HL-60 (cell line): ENCODE measurements around the gene ZSWIM7.

Experiments
- GABPA ChIP-seq: IDR thresholded peaks from 2 replicates; pipeline ENCODE4 v1.6.1; 2012; ENCODE audit warnings: low read depth
- POLR2AphosphoS5 ChIP-seq: IDR thresholded peaks from 2 replicates; pipeline ENCODE4 v1.6.1; 2012; ENCODE audit warnings: low read depth
- TF ChIP-seq, protein P1 (sequence below): IDR thresholded peaks from one replicate; pipeline ENCODE4 v1.5.1; 2011; ENCODE audit warnings: low read length, control low read depth, inconsistent platforms; ENCODE audit not compliant: insufficient read depth
- TF ChIP-seq, protein P2 (sequence below): IDR thresholded peaks from 2 replicates; pipeline ENCODE4 v1.6.1; 2012; ENCODE audit warnings: low read depth; ENCODE audit not compliant: insufficient replicate concordance

DNA sequence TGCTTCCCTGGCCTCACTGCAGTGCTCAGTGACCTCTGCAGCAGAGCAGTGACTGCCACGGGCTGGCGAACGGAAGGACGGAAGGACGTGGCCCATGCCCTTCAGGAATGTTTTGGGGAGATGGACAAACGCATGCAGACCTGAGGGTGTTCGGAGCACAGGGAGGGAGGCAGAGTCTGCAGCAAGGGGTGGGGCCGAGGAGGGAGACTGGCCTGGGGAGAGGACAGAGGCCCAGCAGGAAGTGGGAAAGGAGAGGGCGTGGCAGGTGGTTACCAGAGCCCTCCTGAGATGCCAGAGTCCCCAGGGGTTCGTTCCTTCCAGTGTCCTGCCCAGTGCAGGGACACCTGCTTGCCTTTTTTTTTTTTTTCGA lies 32.6 kb downstream of the ZSWIM7 start:
- no peak for TF ChIP-seq POLR2AphosphoS5
- TF ChIP-seq, protein P1, sequence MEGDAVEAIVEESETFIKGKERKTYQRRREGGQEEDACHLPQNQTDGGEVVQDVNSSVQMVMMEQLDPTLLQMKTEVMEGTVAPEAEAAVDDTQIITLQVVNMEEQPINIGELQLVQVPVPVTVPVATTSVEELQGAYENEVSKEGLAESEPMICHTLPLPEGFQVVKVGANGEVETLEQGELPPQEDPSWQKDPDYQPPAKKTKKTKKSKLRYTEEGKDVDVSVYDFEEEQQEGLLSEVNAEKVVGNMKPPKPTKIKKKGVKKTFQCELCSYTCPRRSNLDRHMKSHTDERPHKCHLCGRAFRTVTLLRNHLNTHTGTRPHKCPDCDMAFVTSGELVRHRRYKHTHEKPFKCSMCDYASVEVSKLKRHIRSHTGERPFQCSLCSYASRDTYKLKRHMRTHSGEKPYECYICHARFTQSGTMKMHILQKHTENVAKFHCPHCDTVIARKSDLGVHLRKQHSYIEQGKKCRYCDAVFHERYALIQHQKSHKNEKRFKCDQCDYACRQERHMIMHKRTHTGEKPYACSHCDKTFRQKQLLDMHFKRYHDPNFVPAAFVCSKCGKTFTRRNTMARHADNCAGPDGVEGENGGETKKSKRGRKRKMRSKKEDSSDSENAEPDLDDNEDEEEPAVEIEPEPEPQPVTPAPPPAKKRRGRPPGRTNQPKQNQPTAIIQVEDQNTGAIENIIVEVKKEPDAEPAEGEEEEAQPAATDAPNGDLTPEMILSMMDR, result no peak
- TF ChIP-seq, protein P2, sequence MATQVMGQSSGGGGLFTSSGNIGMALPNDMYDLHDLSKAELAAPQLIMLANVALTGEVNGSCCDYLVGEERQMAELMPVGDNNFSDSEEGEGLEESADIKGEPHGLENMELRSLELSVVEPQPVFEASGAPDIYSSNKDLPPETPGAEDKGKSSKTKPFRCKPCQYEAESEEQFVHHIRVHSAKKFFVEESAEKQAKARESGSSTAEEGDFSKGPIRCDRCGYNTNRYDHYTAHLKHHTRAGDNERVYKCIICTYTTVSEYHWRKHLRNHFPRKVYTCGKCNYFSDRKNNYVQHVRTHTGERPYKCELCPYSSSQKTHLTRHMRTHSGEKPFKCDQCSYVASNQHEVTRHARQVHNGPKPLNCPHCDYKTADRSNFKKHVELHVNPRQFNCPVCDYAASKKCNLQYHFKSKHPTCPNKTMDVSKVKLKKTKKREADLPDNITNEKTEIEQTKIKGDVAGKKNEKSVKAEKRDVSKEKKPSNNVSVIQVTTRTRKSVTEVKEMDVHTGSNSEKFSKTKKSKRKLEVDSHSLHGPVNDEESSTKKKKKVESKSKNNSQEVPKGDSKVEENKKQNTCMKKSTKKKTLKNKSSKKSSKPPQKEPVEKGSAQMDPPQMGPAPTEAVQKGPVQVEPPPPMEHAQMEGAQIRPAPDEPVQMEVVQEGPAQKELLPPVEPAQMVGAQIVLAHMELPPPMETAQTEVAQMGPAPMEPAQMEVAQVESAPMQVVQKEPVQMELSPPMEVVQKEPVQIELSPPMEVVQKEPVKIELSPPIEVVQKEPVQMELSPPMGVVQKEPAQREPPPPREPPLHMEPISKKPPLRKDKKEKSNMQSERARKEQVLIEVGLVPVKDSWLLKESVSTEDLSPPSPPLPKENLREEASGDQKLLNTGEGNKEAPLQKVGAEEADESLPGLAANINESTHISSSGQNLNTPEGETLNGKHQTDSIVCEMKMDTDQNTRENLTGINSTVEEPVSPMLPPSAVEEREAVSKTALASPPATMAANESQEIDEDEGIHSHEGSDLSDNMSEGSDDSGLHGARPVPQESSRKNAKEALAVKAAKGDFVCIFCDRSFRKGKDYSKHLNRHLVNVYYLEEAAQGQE, result no peak
- no peak for TF ChIP-seq GABPA
